ENCODE data around the gene LAMA3. TPM values are rescaled to one million over a fixed set of nuclear protein-coding genes. Genes with fewer than 3 reads are reported as not detected.

The LAMA3 gene
- polyA plus RNA-seq, 1 donor from 2014 or later, result 3.4 TPM

- Histone ChIP-seq H3K27ac (ENCODE audit: low read length) (no peak overlapping the region), H3K27me3 (ENCODE audit: insufficient read depth, low read depth, low read length) (peaks cover 28% of the 10 kb centered on the region), H3K4me2 (ENCODE audit: low read length) (no peak overlapping the region), H3K9ac (ENCODE audit: low read length) (no peak overlapping the region), H3K79me2 (replicated peaks; ENCODE audit: insufficient read depth, low read length) (no peaks in the 10 kb centered on the region), H3F3A (ENCODE audit: insufficient read depth, low read length, poor library complexity, severe bottlenecking) (no peaks in the 10 kb centered on the region), H2AFZ (ENCODE audit: low read depth, low read length) (no peak overlapping the region), H3K9me3 (ENCODE audit: low read length) (no peaks in the 10 kb centered on the region), H4K20me1 (ENCODE audit: insufficient read depth) (no peaks in the 10 kb centered on the region), H3K4me3 (ENCODE audit: low read length) (no peak overlapping the region), H3K9me2 (ENCODE audit: insufficient read depth, low read length) (no peaks in the 10 kb centered on the region), H3K36me3 (ENCODE audit: insufficient read depth, low read length) (no peaks in the 10 kb centered on the region)
- no peak for TF ChIP-seq TAF1 (IDR thresholded peaks at IDR 0.05; ENCODE audit: low read depth)
- no peak for TF ChIP-seq POLR2AphosphoS5 (IDR thresholded peaks at IDR 0.05)
- TF ChIP-seq EP300 (conservative IDR thresholded peaks at IDR 0.05; ENCODE audit: poor library complexity, severe bottlenecking), result no peak
- TF ChIP-seq RAD21 (conservative IDR thresholded peaks at IDR 0.05), result no peak
Observed at GRCh38 chr18:23684515-23685197, 4.6 kb upstream of the LAMA3 start.

GRCh38 chr18:23688528-23688927 lies 725 bp upstream of the LAMA3 start:
- Histone ChIP-seq H3K4me3 (ENCODE audit: low read length) (peak overlapping the region; percentile 75), H4K20me1 (ENCODE audit: insufficient read depth) (no peaks in the 10 kb centered on the region), H2AFZ (ENCODE audit: low read depth, low read length) (no peak overlapping the region), H3K9ac (ENCODE audit: low read length) (no peak overlapping the region), H3K36me3 (ENCODE audit: insufficient read depth, low read length) (no peaks in the 10 kb centered on the region), H3K27me3 (ENCODE audit: insufficient read depth, low read depth, low read length) (peaks cover 42% of the 10 kb centered on the region), H3K4me2 (ENCODE audit: low read length) (peak overlapping the region; percentile 68), H3K27ac (ENCODE audit: low read length) (no peak overlapping the region), H3K79me2 (replicated peaks; ENCODE audit: insufficient read depth, low read length) (no peaks in the 10 kb centered on the region), H3K9me3 (ENCODE audit: low read length) (no peaks in the 10 kb centered on the region), H3K9me2 (ENCODE audit: insufficient read depth, low read length) (no peaks in the 10 kb centered on the region), H3F3A (ENCODE audit: insufficient read depth, low read length, poor library complexity, severe bottlenecking) (no peaks in the 10 kb centered on the region)
- TF ChIP-seq TAF1 (IDR thresholded peaks at IDR 0.05; ENCODE audit: low read depth), result no peak

GRCh38 chr18:23689616-23690504 lies 607 bp downstream of the LAMA3 start:
- TF ChIP-seq MXI1 (conservative IDR thresholded peaks at IDR 0.05; ENCODE audit: poor library complexity, severe bottlenecking), result no peak
- no peak for TF ChIP-seq TAF1 (IDR thresholded peaks at IDR 0.05; ENCODE audit: low read depth)
- no peak for TF ChIP-seq RAD21 (conservative IDR thresholded peaks at IDR 0.05)
- no peak for TF ChIP-seq SMC3 (conservative IDR thresholded peaks at IDR 0.05; ENCODE audit: poor library complexity)
- TF ChIP-seq EZH2 (IDR thresholded peaks at IDR 0.05; ENCODE audit: borderline replicate concordance, insufficient read depth, low read length, poor library complexity, severe bottlenecking), result peak; percentile 70
- TF ChIP-seq POLR2AphosphoS5 (IDR thresholded peaks at IDR 0.05), result no peak
- TF ChIP-seq REST (IDR thresholded peaks at IDR 0.05; ENCODE audit: borderline replicate concordance), result no peak
- peak; percentile 7 for TF ChIP-seq EP300 (conservative IDR thresholded peaks at IDR 0.05; ENCODE audit: poor library complexity, severe bottlenecking)
- peak; percentile 14 for TF ChIP-seq CTCF (IDR thresholded peaks at IDR 0.05; ENCODE audit: poor library complexity, severe bottlenecking)
- Histone ChIP-seq H3K9ac (ENCODE audit: low read length) (peak overlapping the region; percentile 41), H3K27me3 (ENCODE audit: insufficient read depth, low read depth, low read length) (peaks cover 42% of the 10 kb centered on the region), H3K36me3 (ENCODE audit: insufficient read depth, low read length) (no peaks in the 10 kb centered on the region), H3K9me2 (ENCODE audit: insufficient read depth, low read length) (no peaks in the 10 kb centered on the region), H2AFZ (ENCODE audit: low read depth, low read length) (peak overlapping the region; percentile 14), H3K4me2 (ENCODE audit: low read length) (no peak overlapping the region), H3K79me2 (replicated peaks; ENCODE audit: insufficient read depth, low read length) (no peaks in the 10 kb centered on the region), H3K27ac (ENCODE audit: low read length) (no peak overlapping the region), H3K9me3 (ENCODE audit: low read length) (no peaks in the 10 kb centered on the region), H3K4me3 (ENCODE audit: low read length) (peak overlapping the region; percentile 75), H4K20me1 (ENCODE audit: insufficient read depth) (no peaks in the 10 kb centered on the region), H3F3A (ENCODE audit: insufficient read depth, low read length, poor library complexity, severe bottlenecking) (no peaks in the 10 kb centered on the region)
